ENCODE measurements around the gene TTL.
"Not testable (repeated sequence)": the region's sequence is repeated elsewhere in the genome, so short reads cannot be mapped to it uniquely, and the experiment has no call there.

The TTL gene

DNA sequence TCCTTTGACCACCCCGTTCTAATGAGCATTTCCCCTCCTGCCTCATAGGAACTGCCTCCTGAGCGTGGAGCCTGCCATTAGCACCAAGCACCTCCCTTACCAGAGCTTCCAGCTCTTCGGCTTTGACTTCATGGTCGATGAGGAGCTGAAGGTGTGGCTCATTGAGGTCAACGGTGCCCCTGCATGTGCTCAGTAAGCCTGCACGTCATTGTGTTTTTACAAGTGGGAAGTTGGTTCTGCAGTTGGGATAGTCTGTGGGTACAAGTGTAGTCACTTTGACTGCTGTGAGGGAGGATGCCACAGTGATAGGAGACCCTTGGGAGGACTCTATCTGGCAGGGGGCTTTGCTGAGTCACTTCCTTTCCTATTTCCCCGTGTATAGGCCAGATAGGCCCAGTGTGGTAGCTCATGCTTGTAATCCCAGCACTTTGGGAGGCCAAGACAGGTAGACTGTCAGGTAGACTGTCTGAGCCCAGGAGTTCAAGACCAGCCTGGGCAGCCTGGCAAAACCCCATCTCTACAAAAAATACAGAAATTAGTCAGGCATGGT, 38.4 kb downstream of the TTL start:
- DNase-seq (ENCODE audit: low spot score) = no peak

DNA sequence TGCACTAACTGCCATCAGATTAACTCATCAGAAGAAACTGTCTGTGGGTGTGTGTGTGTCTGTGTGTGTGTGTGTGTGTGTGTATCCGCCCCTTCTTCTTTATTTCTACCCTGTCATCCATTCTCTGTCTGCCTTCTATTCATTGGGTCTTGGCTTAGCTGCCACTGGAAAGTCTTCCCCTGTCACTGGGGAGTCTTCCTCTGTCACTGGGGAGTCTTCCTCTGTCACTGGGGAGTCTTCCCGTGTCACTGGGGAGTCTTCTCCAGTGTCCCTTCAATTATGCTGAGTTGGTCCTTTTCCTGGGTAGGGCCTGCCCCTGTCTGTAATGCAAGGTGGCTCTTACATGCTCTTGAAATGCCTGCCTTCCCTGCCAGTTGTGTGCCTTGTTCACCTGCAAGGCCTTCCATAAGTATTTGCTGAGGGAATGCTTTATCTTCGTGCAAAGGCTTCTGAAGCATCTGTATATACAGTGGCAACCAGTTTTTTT, 41.4 kb downstream of the TTL start:
- DNase-seq (ENCODE audit: low spot score) = no peak

DNA sequence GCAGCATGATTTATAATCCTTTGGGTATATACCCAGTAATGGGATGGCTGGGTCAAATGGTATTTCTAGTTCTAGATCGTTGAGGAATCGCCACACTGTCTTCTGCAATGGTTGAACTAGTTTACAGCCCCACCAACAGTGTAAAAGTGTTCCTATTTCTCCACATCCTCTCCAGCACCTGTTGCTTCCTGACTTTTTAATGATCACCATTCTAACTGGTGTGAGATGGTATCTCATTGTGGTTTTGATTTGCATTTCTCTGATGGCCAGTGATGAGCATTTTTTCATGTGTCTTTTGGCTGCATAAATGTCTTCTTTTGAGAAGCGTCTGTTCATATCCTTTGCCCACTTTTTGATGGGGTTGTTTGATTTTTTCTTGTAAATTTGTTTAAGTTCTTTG, 42.3 kb downstream of the TTL start:
- not testable (repeated sequence) for DNase-seq (ENCODE audit: low spot score)

DNA sequence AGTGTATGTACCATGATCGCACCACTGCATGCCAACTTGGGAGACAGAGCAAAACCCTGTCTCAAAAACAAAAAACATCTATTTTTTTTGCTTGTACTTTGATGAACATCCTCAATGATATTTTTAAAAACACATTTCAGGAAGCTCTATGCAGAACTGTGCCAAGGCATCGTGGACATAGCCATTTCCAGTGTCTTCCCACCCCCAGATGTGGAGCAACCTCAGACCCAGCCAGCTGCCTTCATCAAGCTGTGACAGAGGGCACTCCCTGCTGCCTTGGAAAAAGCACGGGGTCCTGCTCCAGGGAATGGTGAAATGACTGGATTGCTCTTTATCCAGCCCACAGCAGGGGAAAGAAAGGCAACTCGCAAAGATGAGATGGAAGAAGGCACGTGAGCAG, 46.6 kb downstream of the TTL start:
- no peak for DNase-seq (ENCODE audit: low spot score)

DNA sequence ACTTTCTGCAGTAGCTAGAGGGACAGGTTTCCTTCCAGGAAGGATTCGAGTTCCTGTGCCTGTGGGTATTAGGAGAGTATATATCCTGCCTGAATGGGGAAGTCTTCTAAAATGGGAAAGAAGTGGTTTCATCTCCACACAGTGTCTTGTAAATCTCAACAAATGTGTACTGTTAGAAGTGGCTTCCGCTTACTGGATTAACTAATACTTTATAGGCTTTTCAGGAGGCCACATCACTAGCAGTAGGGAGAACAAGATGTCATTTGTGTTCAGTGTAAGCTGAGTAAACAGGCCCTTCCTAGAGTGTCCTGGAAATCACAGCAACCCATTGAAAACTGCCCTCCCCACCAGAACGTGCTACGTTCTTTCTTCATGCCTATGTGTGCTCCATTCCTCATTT, 47.8 kb downstream of the TTL start:
- no peak for DNase-seq (ENCODE audit: low spot score)

DNA sequence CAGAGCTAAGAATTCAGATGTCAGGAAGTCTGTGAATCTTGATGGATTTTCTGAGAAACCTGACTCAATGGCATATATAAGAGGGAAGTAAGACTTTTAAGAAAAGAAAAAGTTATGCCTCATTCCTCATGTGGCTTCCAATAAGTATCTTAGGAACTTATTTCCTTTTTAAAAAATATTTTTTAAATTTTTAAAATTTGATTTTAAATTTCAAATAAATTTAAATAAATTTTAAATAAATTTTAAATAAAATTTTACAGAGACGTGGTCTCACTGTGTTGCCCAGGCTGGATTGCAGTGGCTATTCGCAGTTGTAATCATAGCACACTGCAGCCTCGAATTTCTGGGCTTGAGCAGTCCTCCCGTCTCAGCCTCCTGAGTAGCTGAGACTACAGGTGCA, 48.8 kb downstream of the TTL start:
- DNase-seq (ENCODE audit: low spot score) = no peak

DNA sequence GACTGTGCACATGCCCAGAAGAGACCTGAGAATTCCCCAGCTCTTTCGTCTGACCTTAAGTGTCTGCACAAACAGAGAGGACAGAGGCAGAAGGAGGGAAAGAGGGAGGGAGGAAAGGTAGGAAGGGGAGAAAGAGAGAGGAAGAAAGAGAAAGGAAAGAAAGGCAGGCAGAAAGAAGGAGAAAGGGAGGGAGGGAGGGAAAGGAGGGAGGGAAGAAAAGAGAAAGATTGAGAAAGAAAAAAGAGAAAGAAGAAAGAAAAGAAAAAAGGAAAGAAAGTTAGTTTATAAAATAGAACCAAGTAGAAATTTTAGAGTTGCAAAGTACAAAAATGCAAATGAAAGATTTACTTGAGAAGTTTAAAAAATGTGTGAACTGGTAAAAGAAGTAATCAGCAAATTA, 52.9 kb downstream of the TTL start:
- DNase-seq (ENCODE audit: low spot score) = no peak

DNA sequence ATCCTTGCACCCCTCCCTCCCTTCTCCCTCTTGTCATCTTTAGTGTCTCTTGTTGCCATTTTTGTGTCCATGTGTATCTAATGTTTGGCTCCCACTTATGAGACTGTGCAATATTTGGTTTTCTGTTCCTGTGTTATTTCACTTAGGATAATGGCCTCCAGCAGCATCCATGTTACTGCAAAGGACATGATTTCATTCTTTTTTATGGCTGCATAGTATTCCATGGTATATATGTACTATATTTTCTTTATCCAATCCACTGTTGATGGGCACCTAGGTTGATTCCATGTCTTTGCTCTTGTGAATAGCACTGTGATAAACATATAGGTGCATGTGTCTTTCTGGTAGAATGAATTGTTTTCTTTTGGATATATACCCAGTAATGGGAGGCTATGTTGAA, 54.7 kb downstream of the TTL start:
- not testable (repeated sequence) for DNase-seq (ENCODE audit: low spot score)

DNA sequence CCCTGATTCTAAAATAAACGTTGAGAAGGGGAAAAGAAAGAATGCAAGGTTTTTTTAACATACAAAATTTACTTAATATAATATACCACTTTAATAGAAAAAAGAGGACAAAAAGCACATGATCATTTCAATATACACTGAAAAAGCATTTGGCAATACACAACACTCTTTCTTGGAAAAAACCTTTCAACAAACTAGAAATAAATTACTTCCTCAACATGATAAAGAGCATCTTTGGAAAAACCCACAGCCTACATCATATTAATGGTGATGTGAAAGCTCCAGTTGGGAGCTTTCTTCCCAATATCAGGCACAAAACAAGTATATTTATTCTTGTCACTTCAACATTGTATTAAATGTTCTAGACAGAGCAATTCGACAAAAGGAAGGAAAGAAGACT, 57.4 kb downstream of the TTL start:
- no peak for DNase-seq (ENCODE audit: low spot score)

DNA sequence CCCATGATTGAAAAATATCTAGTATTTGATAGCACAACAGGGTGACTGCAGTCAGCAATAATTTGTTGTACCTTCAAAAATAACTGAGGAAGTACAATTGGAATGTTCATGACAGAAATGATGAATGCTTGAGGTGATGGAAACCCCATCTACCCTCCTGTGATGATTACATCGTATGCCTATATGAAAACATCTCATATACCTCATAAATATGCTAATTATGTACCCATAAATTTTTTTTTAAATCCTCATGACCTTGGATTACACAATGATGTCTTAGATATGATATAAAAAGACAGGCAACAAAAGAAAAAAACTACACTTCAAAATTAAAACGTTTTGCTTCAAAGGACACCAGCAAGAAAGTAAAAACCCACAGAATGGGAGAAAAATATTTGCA, 59.0 kb downstream of the TTL start:
- no peak for DNase-seq (ENCODE audit: low spot score)

DNA sequence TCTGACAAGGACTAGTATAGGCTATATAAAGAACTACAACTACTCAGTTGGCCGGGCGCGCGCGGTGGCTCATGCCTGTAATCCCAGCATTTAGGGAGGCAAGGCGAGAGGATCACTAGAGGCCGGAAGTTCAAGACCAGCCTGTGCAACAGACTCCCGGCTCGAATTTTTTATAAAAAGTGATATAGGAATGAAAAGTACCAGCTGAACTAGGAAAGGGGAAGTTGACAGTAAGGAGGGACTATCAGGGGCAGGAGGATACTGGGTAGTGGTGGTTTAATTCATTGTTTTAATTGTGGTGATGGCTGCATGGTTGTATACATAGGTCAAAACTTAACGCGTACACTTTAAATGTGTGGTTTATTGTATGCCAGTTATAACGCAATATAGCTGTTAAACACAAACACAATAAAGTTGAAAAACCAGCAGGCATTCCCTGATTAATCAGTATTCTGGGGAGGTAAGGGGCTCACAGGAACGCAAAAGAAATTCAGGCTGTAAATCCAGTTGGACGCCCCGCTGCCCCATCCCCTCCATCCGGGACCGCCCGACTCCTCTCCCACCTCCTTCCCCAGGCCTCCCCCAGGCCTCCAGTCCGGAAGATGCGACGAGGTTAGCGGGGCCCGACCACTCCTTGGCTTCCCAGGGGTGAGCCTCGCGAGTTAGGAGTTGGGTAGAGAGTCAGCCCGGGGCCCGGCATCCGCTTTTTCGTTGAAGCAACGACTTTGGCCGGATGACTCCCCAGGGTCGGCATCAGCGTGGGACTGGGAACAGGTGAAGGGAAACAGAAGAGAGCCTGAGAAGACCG, 59.6 kb downstream of the TTL start:
- peak; percentile 61 for DNase-seq (ENCODE audit: low spot score)

DNA sequence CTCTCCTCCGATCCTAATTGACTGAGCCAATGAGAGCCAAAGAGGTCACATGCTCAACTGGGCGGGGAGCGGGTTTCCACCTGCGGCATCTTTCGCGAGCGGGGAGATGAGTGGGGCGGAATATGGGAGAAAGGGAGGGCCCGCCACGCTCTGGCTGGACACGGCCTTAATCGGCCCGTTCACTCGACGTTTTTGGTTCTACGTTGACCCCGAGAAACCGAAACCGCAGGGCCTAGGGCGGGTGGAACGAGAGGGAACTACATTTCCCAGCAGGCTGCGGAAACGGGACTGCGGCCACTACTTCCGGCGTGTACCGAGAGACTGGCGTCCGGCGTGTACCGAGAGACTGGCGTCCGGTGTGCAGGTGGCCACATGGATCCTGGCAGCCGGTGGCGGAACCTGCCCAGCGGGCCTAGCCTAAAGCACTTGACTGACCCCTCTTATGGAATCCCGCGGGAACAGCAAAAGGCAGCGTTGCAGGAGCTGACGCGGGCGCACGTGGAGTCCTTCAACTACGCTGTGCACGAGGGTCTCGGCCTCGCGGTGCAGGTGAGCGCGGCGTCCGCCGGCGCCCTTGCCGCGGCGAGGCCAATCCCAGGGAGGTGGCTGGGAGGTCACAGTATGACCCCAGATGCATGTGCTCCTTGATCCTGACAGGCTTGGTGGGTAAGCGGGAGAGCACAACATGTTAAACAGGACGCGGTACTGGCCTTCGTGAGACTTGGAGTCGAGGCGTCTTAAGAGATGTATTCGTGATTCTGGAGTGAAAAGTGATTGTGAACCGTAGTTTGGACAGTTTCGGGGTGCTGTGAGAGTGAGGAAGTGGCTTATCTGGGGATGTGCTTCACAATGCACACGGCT, 60.4 kb downstream of the TTL start, which contains the start of gene POLR1B:
Gene POLR1B, plus strand, starts transcription at position 343 of the 861 bp plus-strand sequence. Its CDS starts 30 bp downstream, at position 373.
- DNase-seq (ENCODE audit: low spot score) = peak; percentile 70

DNA sequence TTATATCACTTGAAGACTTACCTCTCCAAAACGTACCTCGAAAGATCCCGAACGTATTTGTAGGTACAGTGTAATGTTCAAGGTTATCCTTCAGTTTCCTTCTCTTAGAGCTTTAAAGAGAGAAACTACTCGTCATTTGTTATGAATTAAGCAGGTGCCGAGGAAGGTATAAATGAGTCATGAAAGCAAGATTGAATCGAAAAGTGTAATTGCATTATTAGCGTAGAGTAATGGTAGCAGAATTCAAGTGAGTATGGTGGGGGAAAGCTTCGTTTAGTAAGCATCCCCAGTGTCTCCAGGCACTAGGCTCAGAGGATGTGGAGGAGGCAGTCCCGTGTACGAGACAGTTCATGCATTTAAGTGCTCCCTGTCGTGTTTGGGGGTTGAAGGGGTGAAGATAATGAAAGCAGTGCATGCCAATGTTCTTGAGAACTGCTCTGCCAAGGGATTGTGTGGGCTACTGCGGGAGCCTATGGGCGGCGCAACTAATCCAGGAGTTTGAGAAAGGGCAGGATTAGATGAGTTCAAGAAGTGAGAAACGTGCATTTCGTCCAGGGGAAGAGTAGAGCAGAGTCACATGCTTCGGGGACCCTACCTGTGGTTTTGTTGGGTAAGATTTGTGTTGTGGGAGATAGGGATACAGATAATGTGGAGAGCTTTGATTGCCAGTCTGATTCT, 61.2 kb downstream of the TTL start:
- DNase-seq (ENCODE audit: low spot score) = no peak

DNA sequence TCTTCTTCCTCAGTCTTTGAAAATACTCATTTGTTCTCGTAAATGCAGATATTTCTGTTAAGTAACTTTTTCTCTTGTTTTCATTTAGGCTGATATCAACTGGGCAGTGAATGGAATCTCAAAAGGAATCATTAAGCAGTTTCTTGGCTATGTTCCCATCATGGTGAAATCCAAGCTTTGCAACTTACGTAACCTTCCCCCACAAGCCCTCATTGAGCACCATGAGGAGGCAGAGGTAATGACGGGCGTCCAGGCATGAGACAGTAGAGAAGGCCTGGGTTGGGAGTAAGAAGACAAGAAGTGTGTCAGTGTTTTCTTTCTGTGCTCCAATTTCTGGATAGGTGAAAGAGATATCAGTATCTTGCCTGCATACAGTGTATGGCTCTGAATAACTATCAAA, 65.4 kb downstream of the TTL start:
- DNase-seq (ENCODE audit: low spot score) = no peak

DNA sequence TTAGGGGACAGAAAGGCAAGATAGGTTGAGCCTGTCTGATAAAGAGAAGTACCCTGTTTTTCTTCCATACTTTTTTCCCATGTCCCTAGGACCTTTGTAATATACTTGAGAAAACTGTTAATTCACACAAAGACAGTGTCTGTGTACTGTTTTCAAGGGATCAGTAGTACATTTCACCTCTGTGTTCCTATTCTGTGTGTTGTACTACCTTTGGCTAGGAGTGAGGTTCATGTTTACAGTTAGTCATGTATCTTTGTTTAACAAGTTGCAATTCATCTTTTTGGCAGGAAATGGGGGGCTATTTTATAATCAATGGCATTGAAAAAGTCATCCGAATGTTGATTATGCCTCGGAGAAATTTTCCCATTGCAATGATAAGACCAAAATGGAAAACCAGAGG, 67.0 kb downstream of the TTL start:
- DNase-seq (ENCODE audit: low spot score) = no peak

DNA sequence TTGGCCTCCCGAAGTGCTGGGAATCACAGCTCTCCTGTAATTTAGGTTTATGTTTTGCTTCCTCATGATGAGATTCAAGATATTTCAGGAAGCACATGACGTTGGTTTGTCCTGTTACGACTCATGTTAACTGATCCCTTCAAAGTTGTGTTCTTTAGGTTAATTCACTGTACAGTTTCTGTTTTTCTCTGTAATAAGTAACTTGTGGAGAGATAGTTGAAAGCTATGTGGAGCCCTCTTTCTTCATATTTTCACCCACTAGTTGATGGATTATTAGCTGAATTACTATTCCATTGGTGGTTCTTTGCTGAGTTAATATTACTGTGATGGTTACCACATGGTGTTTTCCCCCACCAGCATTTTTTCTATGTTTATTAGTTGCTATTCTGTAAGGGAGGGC, 84.1 kb downstream of the TTL start:
- DNase-seq (ENCODE audit: low spot score) = no peak

DNA sequence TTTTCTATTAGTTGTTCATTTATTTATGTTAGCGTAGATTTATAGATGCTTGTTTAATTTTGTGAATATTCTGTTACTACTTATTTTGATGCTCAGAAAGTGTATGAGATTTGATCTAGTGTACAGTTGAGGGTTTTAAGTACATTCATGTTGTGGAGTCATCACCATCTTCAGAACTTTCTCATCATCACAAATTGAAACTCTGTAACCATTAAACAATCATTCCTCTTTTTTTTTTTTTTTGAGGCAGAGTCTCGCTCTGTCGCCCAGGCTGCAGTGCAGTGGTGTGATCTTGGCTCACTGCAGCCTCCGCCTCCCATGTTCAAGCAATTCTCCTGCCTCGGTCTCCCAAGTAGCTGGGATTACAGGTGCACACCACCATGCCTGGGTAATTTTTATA, 84.6 kb downstream of the TTL start:
- not testable (repeated sequence) for DNase-seq (ENCODE audit: low spot score)

DNA sequence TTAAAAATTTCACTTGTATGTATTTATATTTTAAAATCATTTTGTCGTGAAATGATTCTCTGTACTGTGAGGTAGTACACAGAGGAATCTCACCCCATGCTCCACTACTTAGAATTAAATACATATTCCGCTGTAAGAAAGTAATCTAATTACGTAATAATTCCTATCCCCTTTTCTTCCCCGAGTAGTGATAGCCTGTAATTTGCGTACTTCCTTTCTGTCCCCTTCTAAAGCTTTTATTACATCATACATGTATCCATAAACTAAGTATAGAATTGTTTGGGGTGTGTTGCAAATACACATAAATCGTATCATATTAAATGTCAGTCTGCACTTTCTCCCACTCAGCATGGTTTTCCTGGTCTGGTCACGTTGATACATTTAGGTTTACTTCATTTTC, 90.0 kb downstream of the TTL start:
- DNase-seq (ENCODE audit: low spot score) = no peak

DNA sequence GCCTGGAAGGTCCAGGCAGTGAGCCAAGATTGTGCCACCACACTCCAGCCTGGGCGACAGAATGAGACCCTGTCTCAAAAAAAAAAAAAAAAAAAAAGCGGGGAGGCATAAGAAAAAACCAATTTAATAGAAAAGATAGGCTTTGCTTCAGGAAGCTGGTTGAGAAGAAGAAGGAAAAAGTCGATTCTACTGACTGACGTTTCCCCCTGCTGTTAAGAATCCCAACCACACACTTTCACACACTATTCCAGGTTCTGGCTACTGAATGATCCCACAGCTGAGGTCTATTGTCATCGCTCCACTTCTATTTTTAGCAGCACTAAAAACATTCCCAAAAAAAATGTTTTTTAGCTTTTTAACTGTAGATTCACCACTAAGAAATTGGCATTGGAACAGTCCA, 95.8 kb downstream of the TTL start:
- DNase-seq (ENCODE audit: low spot score) = no peak

DNA sequence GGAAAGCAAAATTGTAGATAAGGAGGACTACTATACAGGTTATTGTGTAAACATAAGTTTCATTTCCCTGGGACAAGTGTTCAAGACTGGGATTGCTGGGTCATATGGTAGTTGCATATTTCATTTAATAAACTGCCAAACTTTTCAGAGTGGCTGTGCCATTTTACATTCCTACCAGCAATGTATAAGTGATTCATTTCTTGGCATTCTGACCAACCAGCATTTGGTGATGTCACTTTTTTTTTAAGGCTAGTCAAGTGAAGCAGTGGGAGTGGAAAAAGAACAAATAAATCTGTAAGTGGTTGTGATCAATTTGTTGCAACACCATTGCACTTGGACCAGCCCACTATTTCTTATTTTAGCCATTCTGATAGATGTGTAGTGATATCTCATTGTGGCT, 97.3 kb downstream of the TTL start:
- no peak for DNase-seq (ENCODE audit: low spot score)

DNA sequence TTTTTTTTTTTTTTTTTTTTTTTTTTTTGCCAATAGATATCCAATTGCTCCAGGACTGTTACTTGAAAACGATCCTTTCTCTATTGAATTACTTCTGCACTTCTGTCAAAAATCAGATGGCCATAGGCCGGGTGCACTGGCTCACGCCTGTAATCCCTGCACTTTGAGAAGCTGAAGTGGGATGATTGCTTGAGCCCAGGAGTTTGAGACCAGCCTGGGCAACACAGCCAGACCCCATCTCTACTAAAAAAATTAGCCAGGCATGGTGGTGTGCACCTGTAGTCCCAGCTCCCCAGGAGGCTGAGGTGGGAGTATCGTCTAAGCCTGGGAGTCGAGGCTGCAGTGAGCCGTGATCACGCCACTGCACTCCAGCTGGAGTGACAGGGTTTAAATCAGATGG, 98.1 kb downstream of the TTL start:
- no peak for DNase-seq (ENCODE audit: low spot score)

DNA sequence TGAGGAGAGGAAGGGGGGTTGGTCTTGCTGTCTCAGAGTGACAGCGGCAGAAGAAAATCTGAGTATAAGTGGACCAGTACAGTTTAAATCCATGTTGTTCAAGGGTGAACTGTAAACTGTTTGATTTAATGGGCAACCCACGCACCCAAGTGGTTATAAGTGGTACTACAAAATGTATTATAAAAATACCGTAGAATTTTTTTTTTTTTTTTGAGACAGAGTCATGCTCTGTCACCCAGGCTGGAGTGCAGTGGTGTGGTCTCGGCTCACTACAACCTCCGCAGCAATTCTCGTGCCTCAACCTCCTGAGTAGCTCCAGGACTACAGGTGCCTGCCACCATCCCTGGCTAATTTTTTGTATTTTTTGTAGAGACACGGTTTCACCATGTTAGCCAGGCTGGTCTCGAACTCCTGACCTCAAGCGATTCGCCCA, 100.4 kb downstream of the TTL start:
- peak; percentile 70 for DNase-seq (ENCODE audit: low spot score)
